Breast epithelium (tissue), 3 donors: ENCODE measurements around the gene ASPM.

Experiments
- CTCF ChIP-seq, 3 donors: fragments of 450-650 bp; IDR thresholded peaks; one replicate each; pipeline ENCODE4 v1.5.1; 2016 to 2017; ENCODE audit warnings: antibody characterized with exemption in 3 of 3, mild to moderate bottlenecking in 3 of 3, moderate library complexity in 3 of 3
- POLR2A ChIP-seq: fragments of 450-650 bp; IDR thresholded peaks from one replicate; pipeline ENCODE4 v1.6.1; 2016; ENCODE audit warnings: antibody characterized with exemption, mild to moderate bottlenecking, moderate library complexity

- TF ChIP-seq CTCF (IDR thresholded peaks at IDR 0.05) (no peak), POLR2A (no peak)
These were observed 4.7 kb upstream of the ASPM start for GRCh38 chr1:197151185-197151584.
